K562 (cell line): ENCODE data around the gene CYP2E1. TPM values are rescaled to one million over a fixed set of nuclear protein-coding genes. Genes with fewer than 3 reads are reported as not detected.

Experiments used
- ATAC-seq: fragments of 200-7000 bp; cut with Tn5 transposase; 3 replicates; pipeline ENCODE4 v1.9.1; 2020; ENCODE audit warnings: moderate library complexity
- BruUV-seq: library from RNA; stranded (reverse); fragments of 400-500 nt; replicated peaks from 2 replicates; lab custom pipeline; 2021; lab: Mats Ljungman, UMichigan
- CTCF ChIA-PET: fragments of 300-600 bp; formaldehyde crosslinking; extraction: SDS; loops from one replicate; lab custom pipeline; 2021; ENCODE audit warnings: low intra/inter-chr PET ratio; lab: Yijun Ruan, JAX
- POLR2A ChIA-PET: fragments of 300-600, 350-650 bp; sonication (Branson Sonifier 250); formaldehyde crosslinking; extraction: SDS; loops from one replicate; lab custom pipeline; 2021; ENCODE audit warnings: antibody characterized with exemption, inconsistent platforms; lab: Yijun Ruan, JAX
- DNase-seq, 4 experiments: peaks; one replicate each; pipeline versions ENCODE4 v3.0.0 to v3.0.0-alpha.2; 2011 to 2018; ENCODE audit warnings: low spot score in 3 of 4, mixed read lengths in 3 of 4; ENCODE audit errors: extremely low read depth in 1 of 4
- FAIRE-seq: peaks from 2 replicates; lab custom pipeline; 2011; peaks lifted over from hg19 to GRCh38; lab: Jason Lieb, UNC
- H2AFZ ChIP-seq: 2 replicates; pipeline ENCODE4 v1.6.0; 2011; ENCODE audit warnings: low read depth, low read length, control low read depth, inconsistent platforms
- H3K27ac ChIP-seq: fragments of 200-600 bp; 3 replicates; pipeline ENCODE4 v1.8.0; 2011; ENCODE audit warnings: low read depth, mild to moderate bottlenecking, control low read depth, inconsistent platforms, low read length, moderate library complexity, mixed read lengths; ENCODE audit errors: extremely low read depth
- H3K27me3 ChIP-seq, 2 experiments: fragments of 300-600 bp in 1 of 2; 2 replicates in 1 of 2; 3 replicates in 1 of 2; pipeline versions ENCODE4 v1.6.0 to v1.8.0; 2011; ENCODE audit warnings: inconsistent platforms in 2 of 2, low read length in 2 of 2, mild to moderate bottlenecking in 1 of 2, mixed read lengths in 1 of 2, moderate library complexity in 1 of 2; ENCODE audit not compliant: control insufficient read depth in 2 of 2, insufficient read depth in 2 of 2
- H3K36me3 ChIP-seq: fragments of 300-600 bp; 3 replicates; pipeline ENCODE4 v1.8.0; 2011; ENCODE audit warnings: mild to moderate bottlenecking, low read length, inconsistent platforms; ENCODE audit not compliant: control insufficient read depth, insufficient read depth
- H3K4me1 ChIP-seq, 2 experiments: fragments of 200-600 bp in 1 of 2; replicated peaks in 1 of 2; 2 replicates in 1 of 2; 3 replicates in 1 of 2; pipeline versions ENCODE4 v1.5.1 to v1.8.0; 2011; ENCODE audit warnings: inconsistent platforms in 2 of 2, low read length in 2 of 2, mild to moderate bottlenecking in 1 of 2, mixed read lengths in 1 of 2, moderate library complexity in 1 of 2; ENCODE audit not compliant: control insufficient read depth in 2 of 2, insufficient read depth in 2 of 2
- H3K4me2 ChIP-seq: 2 replicates; pipeline ENCODE4 v1.6.1; 2011; ENCODE audit warnings: low read length, control low read depth, inconsistent platforms, mixed read lengths; ENCODE audit not compliant: insufficient read depth
- H3K4me3 ChIP-seq: fragments of 200-600 bp; sonication (generic), shearing (Covaris generic); 2 replicates; pipeline ENCODE4 v1.5.1; 2016; ENCODE audit warnings: control low read depth, inconsistent platforms
- H3K79me2 ChIP-seq: fragments of 200-600 bp; 3 replicates; pipeline ENCODE4 v1.8.0; 2011; ENCODE audit warnings: low read length, inconsistent platforms; ENCODE audit not compliant: control insufficient read depth, insufficient read depth
- H3K9ac ChIP-seq, 2 experiments: 2 replicates each; pipeline versions ENCODE4 v1.6.0 to v1.6.1; 2011; ENCODE audit warnings: low read depth in 2 of 2, low read length in 2 of 2, control low read depth in 1 of 2, inconsistent platforms in 1 of 2, mild to moderate bottlenecking in 1 of 2, mixed read lengths in 1 of 2; ENCODE audit not compliant: insufficient read depth in 1 of 2
- H3K9me1 ChIP-seq: one replicate; pipeline ENCODE4 v1.6.0; 2011; ENCODE audit warnings: inconsistent platforms, mild to moderate bottlenecking, low read length, moderate library complexity; ENCODE audit not compliant: control insufficient read depth, insufficient read depth
- H3K9me3 ChIP-seq: replicated peaks from 2 replicates; pipeline ENCODE4 v1.5.1; 2011; ENCODE audit warnings: low read depth, low read length, inconsistent platforms; ENCODE audit not compliant: control insufficient read depth, insufficient read depth
- H4K20me1 ChIP-seq: replicated peaks from 2 replicates; pipeline ENCODE4 v1.6.1; 2011; ENCODE audit warnings: low read length, inconsistent platforms, mixed read lengths; ENCODE audit not compliant: control insufficient read depth, insufficient read depth
- ATF2 ChIP-seq: sonication (generic); formaldehyde crosslinking; IDR thresholded peaks from 2 replicates; pipeline ENCODE4 v1.8.1; 2022; ENCODE audit warnings: missing genetic modification reagents
- CBX5 ChIP-seq: IDR thresholded peaks from 2 replicates; pipeline ENCODE4 v1.6.1; 2014; ENCODE audit warnings: low read depth, borderline replicate concordance
- DACH1 ChIP-seq: fragments of 450-650 bp; IDR thresholded peaks from 2 replicates; pipeline ENCODE4 v1.6.1; 2018; ENCODE audit not compliant: partially characterized antibody
- ETV6 ChIP-seq, 3 experiments: fragments of 150-350 bp in 1 of 3; sonication (generic) in 1 of 3; formaldehyde crosslinking in 1 of 3; IDR thresholded peaks; 2 replicates each; pipeline versions ENCODE4 v1.6.1 to v1.8.0; 2014 to 2022; ENCODE audit warnings: borderline replicate concordance in 2 of 3, low read depth in 2 of 3, antibody characterized with exemption in 1 of 3, low read length in 1 of 3, mild to moderate bottlenecking in 1 of 3, missing genetic modification reagents in 1 of 3
- ILK ChIP-seq: fragments of 450-650 bp; IDR thresholded peaks from 2 replicates; pipeline ENCODE4 v1.6.1; 2016; ENCODE audit warnings: missing genetic modification characterization, low read depth, mild to moderate bottlenecking, missing compliant biosample characterization, moderate library complexity, borderline replicate concordance
- JUN ChIP-seq, 2 experiments: sonication (generic) in 1 of 2; formaldehyde crosslinking in 1 of 2; IDR thresholded peaks; 2 replicates each; pipeline versions ENCODE4 v1.6.1 to v1.8.0; 2012 to 2022; ENCODE audit warnings: borderline replicate concordance in 2 of 2, mild to moderate bottlenecking in 2 of 2, improper control_type of control experiment in 1 of 2, low read depth in 1 of 2, low read length in 1 of 2, missing genetic modification reagents in 1 of 2
- JUNB ChIP-seq: fragments of 450-650 bp; formaldehyde crosslinking; conservative IDR thresholded peaks from 2 replicates; pipeline ENCODE4 v1.4.0; 2020; ENCODE audit warnings: mild to moderate bottlenecking
- MCM2 ChIP-seq: fragments of 450-650 bp; IDR thresholded peaks from 2 replicates; pipeline ENCODE4 v1.6.1; 2017; ENCODE audit warnings: low read depth, mild to moderate bottlenecking
- PHF20 ChIP-seq: fragments of 450-650 bp; IDR thresholded peaks from 2 replicates; pipeline ENCODE4 v1.6.1; 2018; ENCODE audit not compliant: partially characterized antibody
- RAD21 ChIP-seq, 2 experiments: fragments of 250-450 bp in 1 of 2; fragments of 450-650 bp in 1 of 2; sonication (Bioruptor Pico) in 1 of 2; formaldehyde crosslinking in 1 of 2; IDR thresholded peaks in 1 of 2; conservative IDR thresholded peaks in 1 of 2; 2 replicates each; pipeline versions ENCODE4 v1.4.0 to v1.8.0; 2020 to 2022; ENCODE audit warnings: mild to moderate bottlenecking in 2 of 2, moderate library complexity in 1 of 2
- RBM34 ChIP-seq: fragments of 200-400 bp; formaldehyde crosslinking; IDR thresholded peaks from 2 replicates; pipeline ENCODE4 v1.6.1; 2018; ENCODE audit warnings: low read length, borderline replicate concordance; ENCODE audit not compliant: insufficient read depth
- SMAD1 ChIP-seq: fragments of 150-350 bp; IDR thresholded peaks from 2 replicates; pipeline ENCODE4 v1.6.1; 2014; ENCODE audit warnings: low read length, low read depth; ENCODE audit not compliant: partially characterized antibody
- ZBTB7A ChIP-seq: IDR thresholded peaks from 2 replicates; pipeline ENCODE4 v1.6.1; 2011; ENCODE audit warnings: low read depth, mild to moderate bottlenecking, low read length, moderate library complexity, borderline replicate concordance; ENCODE audit not compliant: control insufficient read depth
- ZFP36 ChIP-seq: fragments of 150-350 bp; IDR thresholded peaks from 2 replicates; pipeline ENCODE4 v1.6.1; 2018; ENCODE audit warnings: low read length, low read depth; ENCODE audit not compliant: partially characterized antibody
- ZNF165 ChIP-seq: fragments of 250-450 bp; sonication (Bioruptor Pico); IDR thresholded peaks from 2 replicates; pipeline ENCODE4 v1.4.0; 2020; ENCODE audit warnings: borderline replicate concordance
- ZNF583 ChIP-seq: fragments of 250-450 bp; sonication (Bioruptor Pico); IDR thresholded peaks from 2 replicates; pipeline ENCODE4 v1.4.0; 2020
- WGBS: fragments of 100-300 bp; shearing (Covaris generic); methylation state at CpG from one replicate; pipeline ENCODE4 v1.1.6; 2016; ENCODE audit warnings: low coverage, mixed read lengths; ENCODE audit not compliant: insufficient coverage; ENCODE audit errors: missing lambda C conversion rate; 5-methylcytosine and 5-hydroxymethylcytosine counted together
- in situ Hi-C: fragments of 300-500 bp; cut with MboI; formaldehyde crosslinking; loops from 4 replicates; pipeline ENCODE4 v1.15.0; 2018; ENCODE audit warnings: inconsistent platforms, mixed read lengths
- intact Hi-C: fragments of 100-400 bp; cut with micrococcal nuclease; formaldehyde crosslinking; loops from 2 replicates; pipeline ENCODE4 v1.14.2; 2022
- polyA plus RNA-seq, 8 experiments: library from polyadenylated mRNA; depleted of rRNA in 4 of 8; stranded (reverse) in 5 of 8; unstranded in 3 of 8; fragments of >200 nt; fragmentation: Nextera tagmentation in 2 of 8; fragmentation: Illumina TruSeq in 1 of 8; extraction: Ambion mirVana in 2 of 8; extraction: Trizol in 1 of 8; gene quantifications; 2 replicates each; pipeline versions ENCODE4 v1.2.1 to v1.2.3, GENCODE V29; 2011 to 2014; ENCODE audit warnings: inconsistent platforms in 1 of 8, missing spikeins in 1 of 8
- total RNA-seq, 7 experiments: library from RNA; depleted of rRNA in 6 of 7; stranded (reverse); fragments of >200 nt in 6 of 7; fragmentation: Illumina TruSeq in 2 of 7; extraction: Trizol in 2 of 7; gene quantifications; 2 replicates each; pipeline versions ENCODE4 v1.2.1 to v1.2.3, GENCODE V29; 2011 to 2021; ENCODE audit warnings: low replicate concordance in 1 of 7

CYP2E1 gene
- total and polyA plus RNA-seq, 9 of the 15 experiments (the other 6 are each of a cell fraction or from before 2014, with no cell fraction given): 0.07 to 1.6 (median 0.19) TPM; not detected in 2

GRCh38 chr10:133489816-133490588 is 37.2 kb upstream of the CYP2E1 start:
- Histone ChIP-seq H3K9me3 (no peaks in the 10 kb centered on the region; the same call in none of the 2 replicates), H3K4me1 (no peaks in the 10 kb centered on the region), H3K9ac (no peak overlapping the region), H3K27me3 (no peaks in the 10 kb centered on the region; a peak in 1 of 5 replicates), H3K4me3 (no peak overlapping the region), H3K27ac (no peak overlapping the region), H3K4me2 (no peak overlapping the region), H3K9me1 (no peaks in the 10 kb centered on the region), H2AFZ (no peak overlapping the region), H3K36me3 (no peaks in the 10 kb centered on the region), H4K20me1 (no peaks in the 10 kb centered on the region), H3K79me2 (no peaks in the 10 kb centered on the region)
- ATAC-seq: no peak
- no TSS peak for BruUV-seq
- TF ChIP-seq DACH1 (no peak), JUN (IDR thresholded peaks at IDR 0.05; ENCODE audit: borderline replicate concordance, low read depth, low read length) (no peak), JUN (CRISPR knock-in tag; IDR thresholded peaks at IDR 0.05; ENCODE audit: borderline replicate concordance) (no peak), ETV6 (IDR thresholded peaks at IDR 0.05; ENCODE audit: borderline replicate concordance in 1 of 2, low read depth in 2 of 2, low read length in 1 of 2) (no peak), ETV6 (CRISPR knock-in tag; IDR thresholded peaks at IDR 0.05; ENCODE audit: borderline replicate concordance) (no peak), PHF20 (no peak), ILK (tag) (no peak), ZFP36 (no peak), ZNF165 (no peak), CBX5 (no peak), RAD21 (CRISPR knock-in tag; conservative IDR thresholded peaks at IDR 0.05 in 1 of 2, IDR thresholded peaks at IDR 0.05 in 1 of 2) (no peak), ZNF583 (CRISPR knock-in tag) (no peak), SMAD1 (no peak), JUNB (CRISPR knock-in tag) (no peak), RBM34 (no peak), MCM2 (no peak), ZBTB7A (no peak), ATF2 (CRISPR knock-in tag) (no peak)
- FAIRE-seq: peak; percentile 48
- in situ Hi-C loops (no loop called here), intact Hi-C loops (loop anchor here (10.0 kb wide), 1 partner anchor 165 kb away; no protein-coding TSS in a partner anchor)
- POLR2A ChIA-PET: interaction anchor here (0.6 kb wide), 1 partner anchor 19 kb away, joined by 4 read pairs; no protein-coding TSS in a partner anchor
- no peak for DNase-seq
- WGBS: 0% methylated on average over 2 of the region's 2 CpGs
- CTCF ChIA-PET: no interaction called here
